Mesendoderm (in vitro differentiated cells): Measurements from ENCODE around the gene SAC3D1. TPM values are rescaled to one million over a fixed set of nuclear protein-coding genes. Genes with fewer than 3 reads are reported as not detected.
A peak's percentile ranks its signal among the peaks of the same experiment; 100 is the strongest.

Experiments
- DNase-seq: peaks from one replicate; pipeline ENCODE4 v3.0.0; 2013
- H2AK5ac ChIP-seq: 2 replicates; pipeline ENCODE4 v1.6.1; 2013; ENCODE audit warnings: low read length, inconsistent platforms
- H2BK120ac ChIP-seq: 2 replicates; pipeline ENCODE4 v1.6.1; 2013; ENCODE audit warnings: low read depth, mild to moderate bottlenecking, low read length, moderate library complexity, mixed read lengths
- H2BK15ac ChIP-seq: replicated peaks from 2 replicates; pipeline ENCODE4 v1.6.1; 2013; ENCODE audit warnings: low read depth, mild to moderate bottlenecking, moderate library complexity
- H2BK5ac ChIP-seq: 2 replicates; pipeline ENCODE4 v1.6.1; 2013; ENCODE audit warnings: low read length, inconsistent platforms
- H3K18ac ChIP-seq: 2 replicates; pipeline ENCODE4 v1.6.1; 2013; ENCODE audit warnings: mild to moderate bottlenecking, low read length, mixed read lengths
- H3K23ac ChIP-seq: one replicate; pipeline ENCODE4 v1.6.1; 2013; ENCODE audit warnings: low read length
- H3K27ac ChIP-seq: 2 replicates; pipeline ENCODE4 v1.5.1; 2013; ENCODE audit warnings: low read depth, mild to moderate bottlenecking, inconsistent platforms, low read length, moderate library complexity
- H3K27me3 ChIP-seq: 2 replicates; pipeline ENCODE4 v1.6.1; 2013; ENCODE audit warnings: low read length, control low read depth, mild to moderate bottlenecking, inconsistent platforms; ENCODE audit not compliant: insufficient read depth, poor library complexity
- H3K36me3 ChIP-seq: 2 replicates; pipeline ENCODE4 v1.6.1; 2013; ENCODE audit warnings: low read length, inconsistent platforms; ENCODE audit not compliant: control insufficient read depth, insufficient read depth
- H3K4ac ChIP-seq: one replicate; pipeline ENCODE4 v1.6.1; 2013; ENCODE audit warnings: low read depth, mild to moderate bottlenecking, low read length, moderate library complexity
- H3K4me1 ChIP-seq: 2 replicates; pipeline ENCODE4 v1.6.1; 2013; ENCODE audit warnings: low read depth, low read length, inconsistent platforms; ENCODE audit not compliant: control insufficient read depth
- H3K4me2 ChIP-seq: 2 replicates; pipeline ENCODE4 v1.6.1; 2013; ENCODE audit warnings: low read length
- H3K4me3 ChIP-seq: 2 replicates; pipeline ENCODE4 v1.5.1; 2013; ENCODE audit warnings: mild to moderate bottlenecking, low read length
- H3K56ac ChIP-seq: one replicate; pipeline ENCODE4 v1.6.1; 2013; ENCODE audit warnings: low read length
- H3K79me1 ChIP-seq: 2 replicates; pipeline ENCODE4 v1.6.1; 2013; ENCODE audit warnings: low read length, inconsistent platforms
- H3K79me2 ChIP-seq: 2 replicates; pipeline ENCODE4 v1.6.1; 2013; ENCODE audit warnings: mild to moderate bottlenecking, low read length; ENCODE audit not compliant: control insufficient read depth, insufficient read depth
- H3K9ac ChIP-seq: 2 replicates; pipeline ENCODE4 v1.6.1; 2013; ENCODE audit warnings: low read length, inconsistent platforms
- H4K5ac ChIP-seq: one replicate; pipeline ENCODE4 v1.6.1; 2013; ENCODE audit warnings: low read length
- H4K8ac ChIP-seq: one replicate; pipeline ENCODE4 v1.6.1; 2013; ENCODE audit warnings: low read depth, mild to moderate bottlenecking, control low read depth, low read length, moderate library complexity
- WGBS: extraction: QIAGEN DNeasy Blood & Tissue Kit; methylation state at CpG from one replicate; pipeline ENCODE4 v1.1.7; 2013; ENCODE audit warnings: low lambda C conversion rate, missing lambda C conversion rate; ENCODE audit not compliant: insufficient coverage; ENCODE audit errors: extremely low coverage; 5-methylcytosine and 5-hydroxymethylcytosine counted together
- polyA plus RNA-seq, 2 experiments: library from polyadenylated mRNA; stranded (reverse); fragments of 200-250 nt; gene quantifications; one replicate each; pipeline ENCODE4 v1.2.3, GENCODE V29; 2013

Gene SAC3D1
- 12.1 TPM for polyA plus RNA-seq (2013, experiment 1 of 2)
- 11.8 TPM for polyA plus RNA-seq (2013, experiment 2 of 2)

DNA sequence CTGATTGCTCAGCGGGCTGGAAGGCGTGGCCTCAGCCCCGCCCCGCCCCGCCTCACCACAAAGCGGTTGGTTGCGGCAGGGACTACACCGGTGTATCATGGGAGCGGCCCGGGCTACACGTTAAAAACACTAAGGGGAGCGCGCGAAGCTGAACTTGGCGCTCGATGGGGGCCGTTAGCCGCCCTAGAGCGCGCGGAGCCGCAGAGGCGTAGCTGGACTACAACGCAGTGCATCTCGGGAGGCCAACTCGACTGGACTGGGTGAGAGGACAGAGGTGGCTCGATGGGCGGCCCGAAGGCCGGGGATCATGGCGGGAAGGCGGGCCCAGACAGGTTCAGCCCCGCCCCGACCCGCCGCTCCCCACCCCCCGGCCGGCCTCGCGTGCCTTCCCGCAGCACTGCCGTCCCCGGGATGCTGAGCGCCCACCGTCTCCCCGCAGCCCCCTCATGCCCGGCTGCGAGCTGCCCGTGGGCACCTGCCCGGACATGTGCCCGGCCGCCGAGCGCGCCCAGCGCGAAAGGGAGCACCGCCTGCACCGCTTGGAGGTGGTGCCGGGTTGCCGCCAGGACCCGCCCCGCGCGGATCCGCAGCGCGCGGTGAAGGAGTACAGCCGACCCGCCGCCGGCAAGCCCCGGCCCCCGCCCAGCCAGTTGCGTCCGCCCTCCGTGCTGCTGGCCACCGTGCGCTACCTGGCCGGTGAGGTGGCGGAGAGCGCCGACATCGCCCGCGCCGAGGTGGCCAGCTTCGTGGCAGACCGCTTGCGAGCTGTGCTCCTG lies at the start of gene SAC3D1:
SAC3D1 (plus strand) TSS at position 364 of the 776 bp plus-strand sequence; CDS start at position 447, 83 bp downstream.
- no peaks in the 10 kb centered on the region for H3K4me1 ChIP-seq
- H3K18ac ChIP-seq: peak within 1 kb of the TSS; percentile 75
- H4K8ac ChIP-seq: no peak within 1 kb of the TSS
- peak within 1 kb of the TSS; percentile 96 for H3K9ac ChIP-seq
- no peak within 1 kb of the TSS for H3K4ac ChIP-seq
- H3K56ac ChIP-seq: peak within 1 kb of the TSS; percentile 99
- H2BK120ac ChIP-seq: no peak within 1 kb of the TSS
- H3K27ac ChIP-seq: peak within 1 kb of the TSS; percentile 98
- no peaks in the 10 kb centered on the region for H3K27me3 ChIP-seq
- peaks cover 2% of the 10 kb centered on the region for H3K79me2 ChIP-seq
- H2BK15ac ChIP-seq: no peak within 1 kb of the TSS
- peaks cover 2% of the 10 kb centered on the region for H3K36me3 ChIP-seq
- H2AK5ac ChIP-seq: no peak within 1 kb of the TSS
- WGBS: no CpG with 5 or more reads among the region's 91 CpGs
- DNase-seq: peak; percentile 98
- H3K4me2 ChIP-seq: peak within 1 kb of the TSS; percentile 73
- peak within 1 kb of the TSS; percentile 66 for H3K23ac ChIP-seq
- no peak within 1 kb of the TSS for H4K5ac ChIP-seq
- peak within 1 kb of the TSS; percentile 83 for H3K4me3 ChIP-seq
- peaks cover 7% of the 10 kb centered on the region for H3K79me1 ChIP-seq
- H2BK5ac ChIP-seq: peak within 1 kb of the TSS; percentile 95

- Histone ChIP-seq H3K79me2 (no peaks in the 10 kb centered on the region), H3K56ac (no peak overlapping the region), H2AK5ac (no peak overlapping the region), H3K79me1 (no peaks in the 10 kb centered on the region), H3K27ac (no peak overlapping the region), H3K4me1 (peaks cover 2% of the 10 kb centered on the region), H3K23ac (no peak overlapping the region), H3K36me3 (no peaks in the 10 kb centered on the region), H3K9ac (no peak overlapping the region), H3K4ac (no peak overlapping the region), H4K8ac (no peak overlapping the region), H3K18ac (no peak overlapping the region), H2BK120ac (no peak overlapping the region), H3K4me2 (no peak overlapping the region), H4K5ac (no peak overlapping the region), H3K27me3 (no peaks in the 10 kb centered on the region), H2BK15ac (no peak overlapping the region), H2BK5ac (no peak overlapping the region), H3K4me3 (no peak overlapping the region)
- no CpG with 5 or more reads among the region's 7 CpGs for WGBS
- DNase-seq: no peak
These were observed 46.7 kb upstream of the SAC3D1 start for GRCh38 chr11:64994318-64994717.

DNA sequence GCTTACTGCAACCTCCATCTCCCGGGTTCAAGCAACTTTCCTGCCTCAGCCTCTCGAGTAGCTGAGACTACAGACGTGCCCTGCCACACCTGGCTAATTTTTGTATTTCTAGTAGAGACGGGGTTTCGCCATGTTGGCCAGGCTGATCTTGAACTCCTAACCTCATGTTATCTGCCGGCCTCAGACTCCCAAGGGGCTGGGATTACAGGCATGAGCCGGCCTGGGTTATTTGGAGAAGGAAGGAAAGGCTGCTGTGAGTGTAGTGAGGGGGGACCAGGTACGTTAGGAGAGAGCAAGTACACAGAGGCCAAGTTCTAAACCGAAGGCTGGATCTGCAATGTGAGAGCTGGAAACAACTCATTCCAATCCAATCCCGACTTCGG lies 44.7 kb upstream of the SAC3D1 start:
- Histone ChIP-seq H2BK120ac (no peak overlapping the region), H3K9ac (peak overlapping the region; percentile 49), H3K23ac (no peak overlapping the region), H3K36me3 (no peaks in the 10 kb centered on the region), H2AK5ac (no peak overlapping the region), H3K79me1 (no peaks in the 10 kb centered on the region), H3K27me3 (no peaks in the 10 kb centered on the region), H2BK15ac (no peak overlapping the region), H3K4me1 (peaks cover 2% of the 10 kb centered on the region), H3K27ac (no peak overlapping the region), H4K5ac (no peak overlapping the region), H3K4me3 (no peak overlapping the region), H4K8ac (no peak overlapping the region), H3K4ac (no peak overlapping the region), H3K4me2 (no peak overlapping the region), H3K79me2 (no peaks in the 10 kb centered on the region), H3K18ac (no peak overlapping the region), H3K56ac (peak overlapping the region; percentile 80), H2BK5ac (no peak overlapping the region)
- WGBS: no CpG with 5 or more reads among the region's 11 CpGs
- DNase-seq: no peak

GRCh38 chr11:64996710-64997380 lies 44.2 kb upstream of the SAC3D1 start, which contains the start of gene BATF2:
BATF2 (minus strand) TSS chr11:64996971; CDS start chr11:64996914, 57 bp downstream.
- peak within 1 kb of the TSS; percentile 49 for H3K9ac ChIP-seq
- H3K56ac ChIP-seq: peak within 1 kb of the TSS; percentile 80
- H4K5ac ChIP-seq: no peak within 1 kb of the TSS
- H4K8ac ChIP-seq: no peak within 1 kb of the TSS
- no peaks in the 10 kb centered on the region for H3K36me3 ChIP-seq
- H3K27me3 ChIP-seq: no peaks in the 10 kb centered on the region
- DNase-seq: peak; percentile 93
- H2BK5ac ChIP-seq: no peak within 1 kb of the TSS
- H3K18ac ChIP-seq: no peak within 1 kb of the TSS
- peaks cover 2% of the 10 kb centered on the region for H3K4me1 ChIP-seq
- H3K27ac ChIP-seq: no peak within 1 kb of the TSS
- no peak within 1 kb of the TSS for H2BK15ac ChIP-seq
- WGBS: no CpG with 5 or more reads among the region's 9 CpGs
- no peaks in the 10 kb centered on the region for H3K79me2 ChIP-seq
- no peak within 1 kb of the TSS for H3K4me2 ChIP-seq
- no peaks in the 10 kb centered on the region for H3K79me1 ChIP-seq
- H2BK120ac ChIP-seq: no peak within 1 kb of the TSS
- no peak within 1 kb of the TSS for H3K4me3 ChIP-seq
- no peak within 1 kb of the TSS for H3K23ac ChIP-seq
- no peak within 1 kb of the TSS for H3K4ac ChIP-seq
- H2AK5ac ChIP-seq: no peak within 1 kb of the TSS

DNA sequence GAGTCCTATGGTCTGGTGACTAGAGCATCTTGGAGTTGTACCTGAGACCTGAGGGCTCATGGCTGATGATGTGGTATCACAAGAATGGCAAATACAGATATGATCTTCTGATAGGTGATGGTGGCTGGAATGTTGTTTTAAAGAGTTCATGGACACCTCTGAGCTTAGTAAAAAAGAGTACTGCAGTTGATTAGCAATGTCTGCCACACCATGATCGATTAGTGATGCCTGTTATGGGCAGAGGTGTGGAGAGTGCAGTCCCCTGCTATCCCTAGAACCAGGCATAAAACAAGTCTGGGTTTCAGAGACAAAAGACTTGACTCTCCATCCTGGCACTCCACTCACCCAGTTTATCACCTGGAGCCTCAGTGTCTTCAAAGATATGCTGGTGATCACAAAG lies 42.9 kb upstream of the SAC3D1 start:
- Histone ChIP-seq H4K8ac (no peak overlapping the region), H4K5ac (no peak overlapping the region), H3K36me3 (no peaks in the 10 kb centered on the region), H3K79me1 (no peaks in the 10 kb centered on the region), H3K56ac (no peak overlapping the region), H3K27me3 (no peaks in the 10 kb centered on the region), H2BK120ac (no peak overlapping the region), H2BK5ac (no peak overlapping the region), H3K4ac (no peak overlapping the region), H3K79me2 (no peaks in the 10 kb centered on the region), H3K4me1 (peaks cover 2% of the 10 kb centered on the region), H3K18ac (no peak overlapping the region), H3K23ac (no peak overlapping the region), H3K4me3 (no peak overlapping the region), H2AK5ac (no peak overlapping the region), H3K27ac (no peak overlapping the region), H2BK15ac (no peak overlapping the region), H3K4me2 (no peak overlapping the region), H3K9ac (no peak overlapping the region)
- peak; percentile 48 for DNase-seq
- WGBS: no CpG with 5 or more reads among the region's 1 CpG
